PFSK-1 (cell line): ENCODE results near the gene TAAR1.

Experiments used
- FOXP2 ChIP-seq: optimal IDR thresholded peaks from 2 replicates; pipeline ENCODE3; 2011; ENCODE audit warnings: borderline replicate concordance, control low read depth, inconsistent platforms; ENCODE audit not compliant: insufficient read depth; ENCODE audit errors: extremely low read length, extremely low read depth
- POLR2AphosphoS5 ChIP-seq: IDR thresholded peaks from 2 replicates; pipeline ENCODE4 v1.6.1; 2012; ENCODE audit warnings: low read depth, mild to moderate bottlenecking, control low read depth, low read length, moderate library complexity
- REST ChIP-seq, 2 experiments: IDR thresholded peaks; 2 replicates each; pipeline versions ENCODE4 v1.6.1 to v1.8.0; 2011 to 2012; ENCODE audit warnings: low read depth in 2 of 2, low read length in 2 of 2, control low read depth in 1 of 2, inconsistent platforms in 1 of 2, mild to moderate bottlenecking in 1 of 2, moderate library complexity in 1 of 2; ENCODE audit not compliant: insufficient read depth in 1 of 2
- SIN3A ChIP-seq: IDR thresholded peaks from 2 replicates; pipeline ENCODE4 v1.6.1; 2012; ENCODE audit warnings: mild to moderate bottlenecking, low read length, moderate library complexity, borderline replicate concordance; ENCODE audit not compliant: insufficient read depth
- TAF1 ChIP-seq: IDR thresholded peaks from 2 replicates; pipeline ENCODE4 v1.6.1; 2012; ENCODE audit warnings: low read length, control low read depth, borderline replicate concordance; ENCODE audit not compliant: insufficient read depth

Gene TAAR1

DNA sequence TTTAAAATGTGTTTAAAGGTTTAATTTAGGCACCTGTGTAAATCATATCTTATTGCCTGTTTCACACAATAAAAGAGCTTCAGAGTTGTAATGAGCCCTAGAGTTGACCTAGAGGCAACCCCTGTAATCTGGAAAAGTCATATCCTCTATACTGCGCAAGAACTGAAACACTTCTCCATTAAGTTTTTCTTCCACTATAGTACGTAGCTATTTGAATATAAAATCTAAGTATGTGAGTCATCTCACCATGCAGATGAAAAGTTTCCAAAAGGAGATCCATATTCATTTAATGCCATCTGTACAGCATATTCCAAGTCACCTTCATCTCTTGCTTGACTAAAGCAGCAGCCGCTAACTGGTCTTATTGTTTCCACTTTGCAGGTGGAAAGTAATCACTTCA, 26.0 kb upstream of the TAAR1 start:
- no peak for TF ChIP-seq FOXP2
- no peak for TF ChIP-seq SIN3A
- TF ChIP-seq REST (IDR thresholded peaks at IDR 0.05; ENCODE audit: insufficient read depth in 1 of 2, low read depth in 2 of 2, low read length in 2 of 2), result no peak
- no peak for TF ChIP-seq POLR2AphosphoS5
- no peak for TF ChIP-seq TAF1

GRCh38 chr6:132684272-132684671, 25.3 kb upstream of the TAAR1 start:
- TF ChIP-seq TAF1, result no peak
- TF ChIP-seq SIN3A, result no peak
- TF ChIP-seq FOXP2, result no peak
- TF ChIP-seq POLR2AphosphoS5, result no peak
- TF ChIP-seq REST (IDR thresholded peaks at IDR 0.05; ENCODE audit: insufficient read depth in 1 of 2, low read depth in 2 of 2, low read length in 2 of 2), result no peak

DNA sequence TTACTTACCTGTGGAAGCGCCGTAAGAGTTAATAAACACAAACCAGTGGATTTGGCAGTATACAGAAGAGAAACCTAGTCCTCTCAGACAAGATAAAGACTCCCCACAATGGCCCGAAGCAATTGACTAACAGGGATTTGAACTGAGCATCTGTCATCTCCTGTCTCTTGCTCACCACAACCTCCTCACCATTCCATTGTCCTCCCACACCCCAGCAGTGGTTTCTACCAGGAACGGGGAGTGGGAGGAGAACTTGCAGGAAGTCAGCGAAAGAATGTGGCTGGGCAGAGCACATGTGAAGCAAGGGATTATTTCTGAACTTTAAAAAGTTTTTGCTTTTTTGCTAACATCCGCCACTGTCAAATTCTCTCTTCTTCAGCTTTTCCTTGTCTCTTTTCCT, 24.6 kb upstream of the TAAR1 start:
- TF ChIP-seq REST (IDR thresholded peaks at IDR 0.05; ENCODE audit: insufficient read depth in 1 of 2, low read depth in 2 of 2, low read length in 2 of 2) (no peak), FOXP2 (no peak), TAF1 (no peak), SIN3A (no peak), POLR2AphosphoS5 (no peak)

GRCh38 chr6:132675749-132676148, 16.8 kb upstream of the TAAR1 start:
- TF ChIP-seq POLR2AphosphoS5 (no peak), REST (IDR thresholded peaks at IDR 0.05; ENCODE audit: insufficient read depth in 1 of 2, low read depth in 2 of 2, low read length in 2 of 2) (no peak), SIN3A (no peak), FOXP2 (no peak), TAF1 (no peak)

- no peak for TF ChIP-seq REST (IDR thresholded peaks at IDR 0.05; ENCODE audit: insufficient read depth in 1 of 2, low read depth in 2 of 2, low read length in 2 of 2)
Observed at GRCh38 chr6:132675002-132675401, 16.0 kb upstream of the TAAR1 start.
